ENCODE results near the gene NPBWR2.

Gene NPBWR2

DNA sequence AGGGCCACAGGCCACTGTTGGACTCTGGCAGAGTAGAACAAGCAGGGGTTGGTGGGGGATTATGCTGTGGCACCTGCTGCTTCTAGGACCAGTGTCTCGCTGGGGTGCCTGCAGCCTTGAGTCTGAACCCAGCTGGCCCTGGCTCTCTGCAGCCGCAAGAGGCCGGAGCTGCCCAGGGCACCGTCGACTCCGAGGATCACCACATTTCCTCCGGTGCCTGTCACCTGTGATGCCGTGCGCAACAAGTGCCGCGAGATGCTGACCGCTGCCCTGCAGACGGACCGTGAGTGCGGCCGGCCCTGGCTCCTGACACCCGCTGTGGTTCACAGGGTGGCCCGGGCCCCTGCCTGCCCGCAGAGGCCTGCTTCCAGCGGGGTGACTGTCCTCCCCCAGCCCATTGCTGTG lies 38.2 kb downstream of the NPBWR2 start:
- H3K27ac ChIP-seq, result no peak overlapping the region
- no peak for TF ChIP-seq CTCF (conservative IDR thresholded peaks at IDR 0.05)

- H3K27ac ChIP-seq, result no peak overlapping the region
Observed at GRCh38 chr20:64068386-64069208, 38.8 kb downstream of the NPBWR2 start.

GRCh38 chr20:64067733-64068307 lies 39.5 kb downstream of the NPBWR2 start:
- no peak for TF ChIP-seq CTCF (conservative IDR thresholded peaks at IDR 0.05)
- no peak overlapping the region for H3K27ac ChIP-seq

More at GRCh38 chr20:64068386-64069208, 38.8 kb downstream of the NPBWR2 start:
- no peak for TF ChIP-seq CTCF (conservative IDR thresholded peaks at IDR 0.05)

GRCh38 chr20:64067005-64067632 lies 40.2 kb downstream of the NPBWR2 start:
- TF ChIP-seq CTCF (conservative IDR thresholded peaks at IDR 0.05), result no peak
- no peak overlapping the region for H3K27ac ChIP-seq

DNA sequence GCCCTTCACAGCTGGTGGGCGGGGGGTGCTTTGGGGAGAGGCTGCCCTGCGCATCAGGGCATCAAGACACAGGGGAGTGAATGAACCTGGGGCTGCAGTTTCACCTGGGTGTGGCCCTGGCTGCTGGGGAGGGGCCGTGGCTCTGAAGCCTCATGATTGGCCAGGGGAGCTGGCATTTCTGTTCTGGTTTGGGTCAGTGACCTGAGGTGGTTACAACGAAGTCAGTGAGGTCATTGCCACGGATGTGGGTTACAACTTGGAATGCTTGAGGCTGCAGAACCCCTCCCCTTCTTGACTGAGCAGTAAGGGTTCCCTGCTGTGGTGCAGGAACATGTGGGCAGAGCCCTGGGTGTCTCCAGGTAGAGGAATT lies 41.4 kb downstream of the NPBWR2 start:
- no peak for TF ChIP-seq CTCF (conservative IDR thresholded peaks at IDR 0.05)
- H3K27ac ChIP-seq, result no peak overlapping the region

- TF ChIP-seq CTCF (conservative IDR thresholded peaks at IDR 0.05), result no peak
- H3K27ac ChIP-seq, result no peak overlapping the region
Observed at GRCh38 chr20:64065062-64065973, 42.0 kb downstream of the NPBWR2 start.
